ENCODE results near the gene KIAA0825. TPM values are rescaled to one million over a fixed set of nuclear protein-coding genes. Genes with fewer than 3 reads are reported as not detected.

Gene KIAA0825
- total RNA-seq, 6 experiments from 2014 or later, result 1.3 to 2.8 (median 1.7) TPM

DNA sequence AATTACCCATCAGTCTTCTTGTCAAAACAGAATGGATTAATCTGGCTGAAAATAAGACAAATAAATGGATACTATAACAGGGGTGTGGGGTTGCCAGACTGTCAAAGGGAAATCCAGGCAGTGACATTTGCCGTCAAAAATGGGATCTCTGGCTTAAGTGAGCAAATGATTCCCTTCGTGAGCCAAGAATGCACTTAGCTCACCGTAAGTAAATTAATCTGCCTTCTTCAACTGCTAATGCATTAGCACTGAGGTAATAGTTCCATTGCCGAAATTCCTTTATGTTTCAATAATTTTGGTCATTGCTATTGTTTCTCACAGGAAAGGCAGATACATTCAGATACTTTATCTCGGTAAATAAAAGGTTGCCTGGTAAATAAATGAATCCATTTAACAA lies 377.8 kb downstream of the KIAA0825 start:
- Mint-ChIP-seq H3K36me3 (ENCODE audit: low read depth) (peaks cover 7% of the 10 kb centered on the region), H3K9me3 (peaks cover 8% of the 10 kb centered on the region; the same call in 1 of the 2 replicates), H3K4me1 (ENCODE audit: low read depth) (peaks cover 65% of the 10 kb centered on the region), H3K4me3 (peak overlapping the region; percentile 51), H3K27ac (peak overlapping the region; percentile 56; the same call in 1 of the 2 replicates), H3K27me3 (ENCODE audit: insufficient read depth) (no peaks in the 10 kb centered on the region)
- TF ChIP-seq CTCF (IDR thresholded peaks at IDR 0.05), result no peak
- DNase-seq, result no peak

DNA sequence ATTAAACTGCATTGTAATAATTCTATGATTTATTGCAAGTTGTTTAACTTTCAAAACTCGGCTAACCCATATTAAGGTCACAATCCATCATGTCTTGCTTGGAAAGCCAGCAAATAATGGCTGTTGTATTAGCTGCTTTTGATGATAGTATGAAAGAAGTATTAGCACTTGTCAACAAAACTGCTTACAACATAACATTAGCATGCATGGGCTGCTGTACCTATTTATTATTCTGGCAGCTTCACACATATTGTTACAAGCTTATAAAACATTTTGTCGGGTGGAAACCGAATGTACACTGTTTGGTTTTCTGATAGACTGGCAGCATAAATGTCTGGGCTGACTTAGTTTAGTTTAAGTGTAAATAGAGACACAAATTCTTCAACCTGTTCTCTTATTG lies 378.3 kb downstream of the KIAA0825 start:
- Mint-ChIP-seq H3K4me1 (ENCODE audit: low read depth) (peaks cover 61% of the 10 kb centered on the region), H3K4me3 (peak overlapping the region; percentile 51; the same call in 1 of the 2 replicates)
- no peak for DNase-seq

GRCh38 chr5:94239266-94239665 lies 379.1 kb downstream of the KIAA0825 start:
- peaks cover 52% of the 10 kb centered on the region for H3K4me1 Mint-ChIP-seq (ENCODE audit: low read depth)
- no peak for DNase-seq
- H3K27ac Mint-ChIP-seq, result no peak overlapping the region
- H3K27me3 Mint-ChIP-seq (ENCODE audit: insufficient read depth), result no peaks in the 10 kb centered on the region
- H3K36me3 Mint-ChIP-seq (ENCODE audit: low read depth), result peaks cover 14% of the 10 kb centered on the region
- no peak for TF ChIP-seq CTCF (IDR thresholded peaks at IDR 0.05)
- no peak overlapping the region for H3K4me3 Mint-ChIP-seq
- peaks cover 11% of the 10 kb centered on the region; the same call in 1 of the 2 replicates for H3K9me3 Mint-ChIP-seq

More for the DNA sequence above, 378.3 kb downstream of the KIAA0825 start:
- peaks cover 12% of the 10 kb centered on the region for H3K36me3 Mint-ChIP-seq (ENCODE audit: low read depth)
- no peak for TF ChIP-seq CTCF (IDR thresholded peaks at IDR 0.05)
- peaks cover 11% of the 10 kb centered on the region; the same call in 1 of the 2 replicates for H3K9me3 Mint-ChIP-seq
- no peaks in the 10 kb centered on the region for H3K27me3 Mint-ChIP-seq (ENCODE audit: insufficient read depth)
- no peak overlapping the region; the same call in 1 of the 2 replicates for H3K27ac Mint-ChIP-seq

GRCh38 chr5:94234987-94235386 lies 383.4 kb downstream of the KIAA0825 start:
- Mint-ChIP-seq H3K9me3 (peaks cover 11% of the 10 kb centered on the region; the same call in 1 of the 2 replicates), H3K36me3 (ENCODE audit: low read depth) (peaks cover 14% of the 10 kb centered on the region), H3K4me3 (no peak overlapping the region)

GRCh38 chr5:94228791-94229190 lies 389.6 kb downstream of the KIAA0825 start:
- no peak overlapping the region for H3K27ac Mint-ChIP-seq
- H3K36me3 Mint-ChIP-seq (ENCODE audit: low read depth), result no peaks in the 10 kb centered on the region
- no peak overlapping the region for H3K4me3 Mint-ChIP-seq
- TF ChIP-seq CTCF (IDR thresholded peaks at IDR 0.05), result no peak
- H3K4me1 Mint-ChIP-seq (ENCODE audit: low read depth), result no peaks in the 10 kb centered on the region
- no peaks in the 10 kb centered on the region for H3K9me3 Mint-ChIP-seq
- H3K27me3 Mint-ChIP-seq (ENCODE audit: insufficient read depth), result no peaks in the 10 kb centered on the region
- no peak for DNase-seq

More at GRCh38 chr5:94234987-94235386, 383.4 kb downstream of the KIAA0825 start:
- Mint-ChIP-seq H3K27me3 (ENCODE audit: insufficient read depth) (no peaks in the 10 kb centered on the region), H3K27ac (no peak overlapping the region), H3K4me1 (ENCODE audit: low read depth) (peaks cover 9% of the 10 kb centered on the region; the same call in 1 of the 2 replicates)
- TF ChIP-seq CTCF (IDR thresholded peaks at IDR 0.05), result no peak
- DNase-seq, result no peak
